ENCODE measurements around the gene CBX8. TPM values are rescaled to one million over a fixed set of nuclear protein-coding genes. Genes with fewer than 3 reads are reported as not detected.

The CBX8 gene
- total and polyA plus RNA-seq, 2 of the 8 experiments (the other 6 are each of a cell fraction or from before 2014, with no cell fraction given): 0.09 to 2.1 TPM

GRCh38 chr17:79840989-79841286, 44.1 kb upstream of the CBX8 start:
- no peak overlapping the region for H3K9ac ChIP-seq (replicated peaks in 1 of 4; ENCODE audit: extremely low read depth in 1 of 4, low read depth in 3 of 4, low read length in 3 of 4)
- TF ChIP-seq TAF7 (optimal IDR thresholded peaks at IDR 0.05; ENCODE audit: borderline replicate concordance, low read depth, low read length): no peak
- peak; percentile 17; the same call in 1 of the 2 replicates for TF ChIP-seq SUZ12 (IDR thresholded peaks at IDR 0.05; ENCODE audit: low read length)
- TF ChIP-seq TEAD4 (IDR thresholded peaks at IDR 0.05; ENCODE audit: low read depth, low read length): no peak
- no peak for TF ChIP-seq KDM1A (IDR thresholded peaks at IDR 0.05; ENCODE audit: borderline replicate concordance, low read length)
- TF ChIP-seq RNF2 (IDR thresholded peaks at IDR 0.05; ENCODE audit: borderline replicate concordance, low read depth, low read length, missing control alignments, poor library complexity, severe bottlenecking): no peak
- TF ChIP-seq CBX8 (IDR thresholded peaks at IDR 0.05; ENCODE audit: borderline replicate concordance, low read depth, low read length): peak; percentile 71; the same call in 1 of the 2 replicates
- no peak for TF ChIP-seq EP300 (IDR thresholded peaks at IDR 0.05; ENCODE audit: borderline replicate concordance in 1 of 2, low read depth in 2 of 2, low read length in 2 of 2)
- peak; percentile 67; the same call in 1 of the 2 replicates for TF ChIP-seq MAX (IDR thresholded peaks at IDR 0.05)
- no peak for TF ChIP-seq EGR1 (IDR thresholded peaks at IDR 0.05; ENCODE audit: borderline replicate concordance, low read depth, low read length)
- TF ChIP-seq CHD2 (IDR thresholded peaks at IDR 0.05; ENCODE audit: low read length): no peak
- TF ChIP-seq SP4 (IDR thresholded peaks at IDR 0.05; ENCODE audit: low read length): no peak
- peak; percentile 61 for TF ChIP-seq EZH2 (IDR thresholded peaks at IDR 0.05; ENCODE audit: low read depth, low read length, severe bottlenecking)

More at GRCh38 chr17:79840989-79841286, 44.1 kb upstream of the CBX8 start:
- H2BK5ac ChIP-seq (ENCODE audit: low read depth, low read length): no peak overlapping the region
- DNase-seq (ENCODE audit: low read depth in 1 of 2, low spot score in 2 of 2) (no peak), FAIRE-seq (no peak)
- H2BK120ac ChIP-seq (replicated peaks; ENCODE audit: low read depth, low read length): peak overlapping the region; percentile 28
- H3K9me3 ChIP-seq (ENCODE audit: insufficient read depth in 2 of 2, low read depth in 1 of 2, low read length in 1 of 2): peaks cover 0 to 8% of the 10 kb centered on the region in 2 experiments; a peak in 2 of 4 replicates
- WGBS, 2 experiments (ENCODE audit: extremely low coverage in 1 of 2, insufficient coverage in 1 of 2, insufficient read length in 1 of 2, insufficient replicate concordance in 2 of 2, low coverage in 1 of 2, low lambda C conversion rate in 2 of 2, missing lambda C conversion rate in 1 of 2): 17% methylated on average over 16 of the region's 19 CpGs; no CpG with 5 or more reads in 1 of the 2 experiments
- peaks cover 63 to 85% (median 82%) of the 10 kb centered on the region in 4 experiments for H3K27me3 ChIP-seq (replicated peaks in 1 of 4; ENCODE audit: control insufficient read depth in 3 of 4, extremely low read depth in 1 of 4, insufficient read depth in 3 of 4, low read length in 3 of 4)
- no peak overlapping the region for H4K91ac ChIP-seq (replicated peaks; ENCODE audit: insufficient read length, low read length)
- peak overlapping the region in 1 of 4 experiments; percentile 57; a peak in 2 of 8 replicates for H3K4me3 ChIP-seq (ENCODE audit: extremely low read depth in 1 of 4, insufficient read depth in 2 of 4, low read depth in 3 of 4, low read length in 4 of 4)
- no peak overlapping the region for H3K56ac ChIP-seq (replicated peaks; ENCODE audit: insufficient read length, low read depth, low read length)
- ChIA-PET POLR2A (ENCODE audit: partially characterized antibody) (interaction anchor here (1.7 to 7.6 kb wide), 7 partner anchors 30 to 153 kb away, joined by 4 to 111 read pairs (median 9); partner anchors contain the start of gene CBX8), CTCF (ENCODE audit: partially characterized antibody) (interaction anchor here (0.8 to 11.6 kb wide), 23 partner anchors 7 to 156 kb away, joined by 3 to 181 read pairs (median 8); partner anchors contain the start of gene CBX2)
- no peak overlapping the region; the same call in 1 of the 2 replicates for H3K18ac ChIP-seq (ENCODE audit: extremely low read depth, low read length)
- no peak overlapping the region for H2AFZ ChIP-seq (ENCODE audit: low read length)
- no peak overlapping the region for H4K5ac ChIP-seq (ENCODE audit: insufficient read length, low read depth, low read length)
- H4K20me1 ChIP-seq (replicated peaks in 1 of 2; ENCODE audit: control insufficient read depth in 1 of 2, insufficient read depth in 2 of 2, low read length in 2 of 2): peaks cover 6 to 8% of the 10 kb centered on the region in 2 experiments
- no peak overlapping the region for H3K14ac ChIP-seq (ENCODE audit: insufficient read length)
- no peak overlapping the region for H4K8ac ChIP-seq (ENCODE audit: extremely low read depth, insufficient read depth, low read length)
- peaks cover 18% of the 10 kb centered on the region; the same call in 1 of the 2 replicates for H3K23me2 ChIP-seq (ENCODE audit: low read depth, low read length)
- H2BK15ac ChIP-seq (ENCODE audit: low read length): no peak overlapping the region
- no peaks in the 10 kb centered on the region for H3K79me1 ChIP-seq (ENCODE audit: low read depth, low read length)
- no peaks in the 10 kb centered on the region for H3K79me2 ChIP-seq (ENCODE audit: control insufficient read depth in 1 of 2, insufficient read depth in 2 of 2, low read length in 2 of 2)
- H2BK20ac ChIP-seq (ENCODE audit: low read length): no peak overlapping the region
- no peak overlapping the region for H2AK5ac ChIP-seq (ENCODE audit: low read depth, low read length)
- peaks cover 3 to 43% (median 30%) of the 10 kb centered on the region in 4 experiments; a peak in 6 of 7 replicates for H3K4me1 ChIP-seq (replicated peaks in 1 of 4; ENCODE audit: control insufficient read depth in 3 of 4, insufficient read depth in 4 of 4, low read length in 3 of 4)
- no peak overlapping the region for H3K27ac ChIP-seq (ENCODE audit: low read depth, low read length)
- H3K36me3 ChIP-seq (ENCODE audit: control insufficient read depth in 2 of 4, insufficient read depth in 4 of 4, low read length in 3 of 4): peaks cover 0 to 16% (median 0%) of the 10 kb centered on the region in 4 experiments; a peak in 1 of 8 replicates
- H3K23ac ChIP-seq (ENCODE audit: insufficient read length): no peak overlapping the region
- peak overlapping the region; percentile 55 to 77 for H3K4me2 ChIP-seq (ENCODE audit: insufficient read depth in 1 of 2, low read depth in 2 of 2, low read length in 2 of 2)
- H3K4ac ChIP-seq (replicated peaks; ENCODE audit: insufficient read length, low read depth, low read length): no peak overlapping the region
- peak overlapping the region; percentile 88; the same call in 1 of the 2 replicates for H2BK12ac ChIP-seq (ENCODE audit: low read depth, low read length)

Measured in H1 (cell line).